K562 (cell line): ENCODE measurements around the gene PGF. TPM values are rescaled to one million over a fixed set of nuclear protein-coding genes. Genes with fewer than 3 reads are reported as not detected.

Experiments used
- AFF4 ChIP-seq: sonication (generic); formaldehyde crosslinking; IDR thresholded peaks from 2 replicates; pipeline ENCODE4 v1.8.0; 2023; ENCODE audit warnings: mild to moderate bottlenecking, missing genetic modification reagents
- E2F8 ChIP-seq: fragments of 450-650 bp; IDR thresholded peaks from 2 replicates; pipeline ENCODE4 v1.7.1; 2018; ENCODE audit warnings: mild to moderate bottlenecking, low read depth; ENCODE audit not compliant: partially characterized antibody
- FOXJ2 ChIP-seq: fragments of 200-800 bp; sonication (Bioruptor generic); IDR thresholded peaks from 2 replicates; pipeline ENCODE4 v1.6.1; 2016; ENCODE audit warnings: missing genetic modification characterization, missing compliant biosample characterization
- IRF1 ChIP-seq: sonication (generic); formaldehyde crosslinking; IDR thresholded peaks from 2 replicates; pipeline ENCODE4 v1.8.0; 2022; ENCODE audit warnings: missing genetic modification reagents, mild to moderate bottlenecking, borderline replicate concordance
- JUND ChIP-seq, 2 experiments: IDR thresholded peaks; 2 replicates in 1 of 2; 3 replicates in 1 of 2; pipeline ENCODE4 v1.6.1; 2011; ENCODE audit warnings: borderline replicate concordance in 2 of 2, low read depth in 2 of 2, low read length in 2 of 2, improper control_type of control experiment in 1 of 2, missing biosample characterization in 1 of 2, missing genetic modification characterization in 1 of 2, missing genetic modification reagents in 1 of 2
- KAT2B ChIP-seq: IDR thresholded peaks from one replicate; pipeline ENCODE4 v1.6.1; 2012; ENCODE audit warnings: low read depth, mild to moderate bottlenecking, control low read depth, inconsistent platforms, low read length, moderate library complexity
- SIN3B ChIP-seq: fragments of 450-650 bp; IDR thresholded peaks from 2 replicates; pipeline ENCODE4 v1.6.1; 2017; ENCODE audit warnings: low read depth, mild to moderate bottlenecking, moderate library complexity
- TBL1XR1 ChIP-seq, 2 experiments: IDR thresholded peaks; 2 replicates each; pipeline ENCODE4 v1.6.1; 2012; ENCODE audit warnings: improper control_type of control experiment in 2 of 2, low read length in 2 of 2, mild to moderate bottlenecking in 1 of 2
- TEAD4 ChIP-seq, 2 experiments: sonication (generic) in 1 of 2; formaldehyde crosslinking in 1 of 2; IDR thresholded peaks; 2 replicates each; pipeline versions ENCODE4 v1.6.1 to v1.8.0; 2012 to 2022; ENCODE audit warnings: borderline replicate concordance in 1 of 2, inconsistent platforms in 1 of 2, low read length in 1 of 2, mild to moderate bottlenecking in 1 of 2, missing genetic modification reagents in 1 of 2
- THRB ChIP-seq: fragments of 450-650 bp; formaldehyde crosslinking; conservative IDR thresholded peaks from 2 replicates; pipeline ENCODE4 v1.4.0; 2022; ENCODE audit warnings: mild to moderate bottlenecking, missing genetic modification characterization
- ZNF551 ChIP-seq: fragments of 250-450 bp; sonication (Bioruptor Pico); IDR thresholded peaks from 2 replicates; pipeline ENCODE4 v1.5.0; 2021; ENCODE audit warnings: mild to moderate bottlenecking, moderate library complexity
- polyA plus RNA-seq, 8 experiments: library from polyadenylated mRNA; depleted of rRNA in 4 of 8; stranded (reverse) in 5 of 8; unstranded in 3 of 8; fragments of >200 nt; fragmentation: Nextera tagmentation in 2 of 8; fragmentation: Illumina TruSeq in 1 of 8; extraction: Ambion mirVana in 2 of 8; extraction: Trizol in 1 of 8; gene quantifications; 2 replicates each; pipeline versions ENCODE4 v1.2.1 to v1.2.3, GENCODE V29; 2011 to 2014; ENCODE audit warnings: inconsistent platforms in 1 of 8, missing spikeins in 1 of 8
- total RNA-seq, 7 experiments: library from RNA; depleted of rRNA in 6 of 7; stranded (reverse); fragments of >200 nt in 6 of 7; fragmentation: Illumina TruSeq in 2 of 7; extraction: Trizol in 2 of 7; gene quantifications; 2 replicates each; pipeline versions ENCODE4 v1.2.1 to v1.2.3, GENCODE V29; 2011 to 2021; ENCODE audit warnings: low replicate concordance in 1 of 7

Gene PGF
- total and polyA plus RNA-seq, 9 of the 15 experiments (the other 6 are each of a cell fraction or from before 2014, with no cell fraction given) = 0.04 to 0.44 (median 0.18) TPM

GRCh38 chr14:74980731-74981461 lies 25.5 kb upstream of the PGF start (continued):
- no peak for TF ChIP-seq FOXJ2 (tag)
- TF ChIP-seq JUND (IDR thresholded peaks at IDR 0.05; ENCODE audit: borderline replicate concordance, low read depth, low read length) = no peak
- TF ChIP-seq JUND (tag; IDR thresholded peaks at IDR 0.05; ENCODE audit: borderline replicate concordance, low read depth, low read length) = no peak
- no peak for TF ChIP-seq KAT2B
- TF ChIP-seq ZNF551 = no peak
- no peak for TF ChIP-seq E2F8
- no peak for TF ChIP-seq IRF1 (CRISPR knock-in tag)
- no peak for TF ChIP-seq THRB (CRISPR knock-in tag)
- TF ChIP-seq TEAD4 (IDR thresholded peaks at IDR 0.05; ENCODE audit: low read length) = no peak
- no peak for TF ChIP-seq TEAD4 (CRISPR knock-in tag; IDR thresholded peaks at IDR 0.05; ENCODE audit: borderline replicate concordance)
- TF ChIP-seq TBL1XR1 (IDR thresholded peaks at IDR 0.05; ENCODE audit: low read length in 2 of 2) = no peak
- TF ChIP-seq AFF4 (CRISPR knock-in tag) = no peak
- no peak for TF ChIP-seq SIN3B
